Neuronal stem cell (in vitro differentiated cells): ENCODE data around the gene KCNQ1.

Experiments used
- DNase-seq: peaks from one replicate; pipeline ENCODE4 v3.0.0-alpha.2; 2013; ENCODE audit warnings: low spot score
- H2AFZ ChIP-seq: one replicate; pipeline ENCODE4 v1.6.1; 2013; ENCODE audit warnings: mild to moderate bottlenecking, low read length, inconsistent platforms
- H2AK5ac ChIP-seq: 2 replicates; pipeline ENCODE4 v1.6.1; 2013; ENCODE audit warnings: low read depth, mild to moderate bottlenecking, inconsistent platforms, low read length, moderate library complexity, mixed read lengths
- H2BK120ac ChIP-seq: 2 replicates; pipeline ENCODE4 v1.6.1; 2013; ENCODE audit warnings: low read depth, mild to moderate bottlenecking, inconsistent platforms, low read length, moderate library complexity, mixed read lengths
- H2BK12ac ChIP-seq: one replicate; pipeline ENCODE4 v1.6.1; 2013; ENCODE audit warnings: low read length, inconsistent platforms
- H2BK15ac ChIP-seq: 2 replicates; pipeline ENCODE4 v1.6.1; 2013; ENCODE audit warnings: mild to moderate bottlenecking, low read length, inconsistent platforms, mixed read lengths
- H2BK5ac ChIP-seq: one replicate; pipeline ENCODE4 v1.6.1; 2013; ENCODE audit warnings: inconsistent platforms, mild to moderate bottlenecking, low read length, moderate library complexity
- H3K14ac ChIP-seq: one replicate; pipeline ENCODE4 v1.6.1; 2013; ENCODE audit warnings: low read length, inconsistent platforms
- H3K18ac ChIP-seq: 2 replicates; pipeline ENCODE4 v1.6.1; 2013; ENCODE audit warnings: low read length, inconsistent platforms
- H3K23ac ChIP-seq: 2 replicates; pipeline ENCODE4 v1.6.1; 2013; ENCODE audit warnings: low read depth, mild to moderate bottlenecking, mixed read lengths, low read length, inconsistent platforms; ENCODE audit not compliant: poor library complexity
- H3K27ac ChIP-seq: replicated peaks from 3 replicates; pipeline ENCODE4 v1.5.1; 2013; ENCODE audit warnings: low read length, inconsistent platforms
- H3K27me3 ChIP-seq, 3 experiments: 2 replicates each; pipeline ENCODE4 v1.6.1; 2013; ENCODE audit warnings: low read length in 3 of 3, mild to moderate bottlenecking in 2 of 3, inconsistent platforms in 1 of 3, low read depth in 1 of 3, mixed read lengths in 1 of 3, moderate library complexity in 1 of 3; ENCODE audit not compliant: control insufficient read depth in 3 of 3, insufficient read depth in 3 of 3
- H3K36me3 ChIP-seq, 2 donors: replicated peaks in 1 of 2; 2 replicates each; pipeline ENCODE4 v1.6.1; 2013; ENCODE audit warnings: low read length in 2 of 2; ENCODE audit not compliant: control insufficient read depth in 2 of 2, insufficient read depth in 2 of 2
- H3K4ac ChIP-seq: 2 replicates; pipeline ENCODE4 v1.6.1; 2013; ENCODE audit warnings: inconsistent platforms, mild to moderate bottlenecking, low read length, moderate library complexity
- H3K4me1 ChIP-seq, 2 donors: 1 replicate in 1 of 2; 2 replicates in 1 of 2; pipeline ENCODE4 v1.6.1; 2013; ENCODE audit warnings: low read length in 2 of 2, low read depth in 1 of 2; ENCODE audit not compliant: control insufficient read depth in 2 of 2, insufficient read depth in 1 of 2
- H3K4me2 ChIP-seq: one replicate; pipeline ENCODE4 v1.6.1; 2013; ENCODE audit warnings: mild to moderate bottlenecking, low read length, inconsistent platforms; ENCODE audit not compliant: insufficient read depth, poor library complexity, severe bottlenecking
- H3K4me3 ChIP-seq, 2 donors: 2 replicates each; pipeline ENCODE4 v1.5.1; 2013; ENCODE audit warnings: low read length in 2 of 2, mild to moderate bottlenecking in 2 of 2, inconsistent platforms in 1 of 2, moderate library complexity in 1 of 2
- H3K79me1 ChIP-seq: one replicate; pipeline ENCODE4 v1.6.1; 2013; ENCODE audit warnings: low read depth, mild to moderate bottlenecking, inconsistent platforms, low read length, moderate library complexity
- H3K9ac ChIP-seq: one replicate; pipeline ENCODE4 v1.6.1; 2013; ENCODE audit warnings: mild to moderate bottlenecking, low read depth, low read length, inconsistent platforms; ENCODE audit not compliant: poor library complexity
- H3K9me3 ChIP-seq, 2 donors: replicated peaks in 1 of 2; 2 replicates each; pipeline versions ENCODE3 to v1.6.1; 2013; ENCODE audit warnings: low read length in 2 of 2, mild to moderate bottlenecking in 2 of 2, inconsistent platforms in 1 of 2, low read depth in 1 of 2, mixed read lengths in 1 of 2, moderate library complexity in 1 of 2; ENCODE audit not compliant: control insufficient read depth in 2 of 2, insufficient read depth in 1 of 2
- H4K8ac ChIP-seq: one replicate; pipeline ENCODE4 v1.6.1; 2013; ENCODE audit warnings: low read depth, mild to moderate bottlenecking, inconsistent platforms, low read length, moderate library complexity
- H4K91ac ChIP-seq: one replicate; pipeline ENCODE4 v1.6.1; 2013; ENCODE audit warnings: low read length, low read depth, mild to moderate bottlenecking, inconsistent platforms; ENCODE audit not compliant: poor library complexity
- WGBS, 2 donors: extraction: QIAGEN DNeasy Blood & Tissue Kit; methylation state at CpG; one replicate each; pipeline ENCODE4 v1.1.7; 2013; ENCODE audit warnings: missing lambda C conversion rate in 2 of 2, mixed read lengths in 1 of 2; ENCODE audit not compliant: insufficient read length in 2 of 2, insufficient replicate concordance in 1 of 2; ENCODE audit errors: extremely low coverage in 2 of 2; 5-methylcytosine and 5-hydroxymethylcytosine counted together

Gene KCNQ1

GRCh38 chr11:2843551-2843950, 398.7 kb downstream of the KCNQ1 start:
- Histone ChIP-seq H2BK12ac (no peak overlapping the region), H3K27ac (no peak overlapping the region), H3K14ac (no peak overlapping the region), H3K9ac (no peak overlapping the region), H2AK5ac (peak overlapping the region; percentile 81), H3K18ac (peak overlapping the region; percentile 80), H3K27me3 (peaks cover 0 to 47% (median 2%) of the 10 kb centered on the region in 3 experiments), H2BK15ac (peak overlapping the region; percentile 59), H3K9me3 (no peaks in the 10 kb centered on the region), H3K36me3 (no peaks in the 10 kb centered on the region), H4K8ac (no peak overlapping the region), H3K23ac (peak overlapping the region; percentile 94), H3K4me3 (no peak overlapping the region), H3K79me1 (peaks cover 5% of the 10 kb centered on the region), H2BK120ac (peak overlapping the region; percentile 41), H4K91ac (no peak overlapping the region), H2AFZ (no peak overlapping the region), H3K4me2 (no peak overlapping the region), H3K4ac (no peak overlapping the region), H2BK5ac (no peak overlapping the region), H3K4me1 (peaks cover 16 to 20% of the 10 kb centered on the region in 2 donors)
- DNase-seq, result no peak
- no CpG with 5 or more reads among the region's 14 CpGs for WGBS, 2 donors

- no peak for DNase-seq
- no peaks in the 10 kb centered on the region for H3K36me3 ChIP-seq
- H3K4me2 ChIP-seq, result no peak overlapping the region
- no peak overlapping the region for H3K14ac ChIP-seq
- H3K27me3 ChIP-seq, result peaks cover 0 to 51% (median 2%) of the 10 kb centered on the region in 3 experiments
- H3K9ac ChIP-seq, result no peak overlapping the region
- H2BK120ac ChIP-seq, result peak overlapping the region; percentile 51
- H3K4ac ChIP-seq, result no peak overlapping the region
- no peak overlapping the region for H4K8ac ChIP-seq
- no peak overlapping the region for H3K27ac ChIP-seq
- no peaks in the 10 kb centered on the region for H3K9me3 ChIP-seq
- H2AFZ ChIP-seq, result no peak overlapping the region
- H3K79me1 ChIP-seq, result peaks cover 5% of the 10 kb centered on the region
- WGBS, 2 donors, result no CpG with 5 or more reads among the region's 19 CpGs
- no peak overlapping the region for H4K91ac ChIP-seq
- H3K4me3 ChIP-seq, result no peak overlapping the region
- peak overlapping the region; percentile 21 for H2BK5ac ChIP-seq
- peaks cover 13 to 21% of the 10 kb centered on the region in 2 donors for H3K4me1 ChIP-seq
- peak overlapping the region; percentile 68 for H3K18ac ChIP-seq
- H2AK5ac ChIP-seq, result peak overlapping the region; percentile 81
- H3K23ac ChIP-seq, result peak overlapping the region; percentile 94
- H2BK15ac ChIP-seq, result peak overlapping the region; percentile 0
- peak overlapping the region; percentile 65 for H2BK12ac ChIP-seq
These were observed 399.5 kb downstream of the KCNQ1 start for GRCh38 chr11:2844116-2844842.

- H2BK12ac ChIP-seq, result no peak overlapping the region
- H3K4me1 ChIP-seq, result peaks cover 13 to 21% of the 10 kb centered on the region in 2 donors
These were observed 400.2 kb downstream of the KCNQ1 start for GRCh38 chr11:2844996-2845395.

GRCh38 chr11:2846056-2846455, 401.2 kb downstream of the KCNQ1 start:
- Histone ChIP-seq H3K27ac (no peak overlapping the region), H3K4me3 (no peak overlapping the region)
- WGBS, 2 donors, result no CpG with 5 or more reads among the region's 17 CpGs

More at GRCh38 chr11:2844996-2845395, 400.2 kb downstream of the KCNQ1 start:
- Histone ChIP-seq H2AK5ac (peak overlapping the region; percentile 94), H2BK15ac (peak overlapping the region; percentile 74), H2AFZ (no peak overlapping the region), H3K18ac (no peak overlapping the region), H3K79me1 (peaks cover 5% of the 10 kb centered on the region), H3K27ac (no peak overlapping the region), H3K9me3 (no peaks in the 10 kb centered on the region), H3K14ac (no peak overlapping the region), H2BK5ac (no peak overlapping the region), H3K4ac (no peak overlapping the region), H3K27me3 (peaks cover 0 to 52% (median 2%) of the 10 kb centered on the region in 3 experiments), H3K23ac (no peak overlapping the region), H3K36me3 (no peaks in the 10 kb centered on the region), H3K9ac (no peak overlapping the region), H4K91ac (no peak overlapping the region), H3K4me3 (no peak overlapping the region), H4K8ac (no peak overlapping the region), H2BK120ac (no peak overlapping the region), H3K4me2 (no peak overlapping the region)
- no peak for DNase-seq
- no CpG with 5 or more reads among the region's 12 CpGs for WGBS, 2 donors

More at GRCh38 chr11:2846056-2846455, 401.2 kb downstream of the KCNQ1 start:
- Histone ChIP-seq H2BK12ac (peak overlapping the region; percentile 81), H3K14ac (peak overlapping the region; percentile 25), H4K8ac (peak overlapping the region; percentile 68), H2BK15ac (peak overlapping the region; percentile 74), H3K23ac (peak overlapping the region; percentile 94), H3K18ac (peak overlapping the region; percentile 94), H2BK5ac (no peak overlapping the region), H3K9me3 (no peaks in the 10 kb centered on the region), H3K4ac (peak overlapping the region; percentile 69), H3K9ac (no peak overlapping the region), H2AFZ (no peak overlapping the region), H3K79me1 (peaks cover 5% of the 10 kb centered on the region), H3K36me3 (no peaks in the 10 kb centered on the region), H3K27me3 (peaks cover 0 to 42% (median 2%) of the 10 kb centered on the region in 3 experiments), H3K4me1 (peaks cover 21 to 30% of the 10 kb centered on the region in 2 donors), H4K91ac (peak overlapping the region; percentile 38), H2AK5ac (peak overlapping the region; percentile 94), H2BK120ac (no peak overlapping the region), H3K4me2 (no peak overlapping the region)
- no peak for DNase-seq
